ENCODE results near the gene KRTAP25-1.

KRTAP25-1 gene

GRCh38 chr21:30337276-30337744 lies 48.0 kb upstream of the KRTAP25-1 start, which contains the start of gene KRTAP27-1:
KRTAP27-1 (minus strand) TSS chr21:30337694; CDS start chr21:30337668, 26 bp downstream.
- no peak for TF ChIP-seq RARB (CRISPR knock-in tag; IDR thresholded peaks at IDR 0.05)
- no peak for TF ChIP-seq ISL1 (CRISPR knock-in tag; IDR thresholded peaks at IDR 0.05)
- TF ChIP-seq, protein P1, sequence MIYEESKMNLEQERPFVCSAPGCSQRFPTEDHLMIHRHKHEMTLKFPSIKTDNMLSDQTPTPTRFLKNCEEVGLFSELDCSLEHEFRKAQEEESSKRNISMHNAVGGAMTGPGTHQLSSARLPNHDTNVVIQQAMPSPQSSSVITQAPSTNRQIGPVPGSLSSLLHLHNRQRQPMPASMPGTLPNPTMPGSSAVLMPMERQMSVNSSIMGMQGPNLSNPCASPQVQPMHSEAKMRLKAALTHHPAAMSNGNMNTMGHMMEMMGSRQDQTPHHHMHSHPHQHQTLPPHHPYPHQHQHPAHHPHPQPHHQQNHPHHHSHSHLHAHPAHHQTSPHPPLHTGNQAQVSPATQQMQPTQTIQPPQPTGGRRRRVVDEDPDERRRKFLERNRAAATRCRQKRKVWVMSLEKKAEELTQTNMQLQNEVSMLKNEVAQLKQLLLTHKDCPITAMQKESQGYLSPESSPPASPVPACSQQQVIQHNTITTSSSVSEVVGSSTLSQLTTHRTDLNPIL (CRISPR knock-in tag; IDR thresholded peaks at IDR 0.05; ENCODE audit: low read depth): no peak
- no peak for TF ChIP-seq ZNF565 (CRISPR knock-in tag; conservative IDR thresholded peaks at IDR 0.05; ENCODE audit: low read depth)
- no peak for TF ChIP-seq TSHZ2 (CRISPR knock-in tag; IDR thresholded peaks at IDR 0.05)

GRCh38 chr21:30336596-30336995 lies 47.3 kb upstream of the KRTAP25-1 start:
- no peak for ATAC-seq

More at GRCh38 chr21:30337276-30337744, 48.0 kb upstream of the KRTAP25-1 start, which contains the start of gene KRTAP27-1:
- no peak for ATAC-seq

DNA sequence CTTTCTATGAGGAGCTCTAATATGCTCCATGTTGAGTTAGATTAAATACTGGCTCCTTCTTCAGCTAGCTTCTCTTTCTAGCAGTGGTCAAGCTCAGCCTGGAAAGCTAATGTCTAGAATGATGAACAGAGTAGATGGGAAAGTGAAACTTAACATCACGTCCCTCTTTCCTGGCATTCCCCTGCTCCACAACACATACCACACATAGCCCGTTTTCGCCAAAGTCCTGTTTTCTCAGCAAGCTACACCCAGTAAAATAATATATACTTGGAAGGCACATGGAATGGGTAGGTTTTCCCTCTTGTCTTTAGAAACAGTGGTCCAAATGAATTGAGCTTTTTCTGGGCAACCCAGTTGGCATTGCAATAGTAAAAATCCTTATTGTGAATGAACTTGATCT lies 44.4 kb upstream of the KRTAP25-1 start:
- TF ChIP-seq ESRRG (CRISPR knock-in tag; IDR thresholded peaks at IDR 0.05) (no peak), OSR1 (CRISPR knock-in tag; IDR thresholded peaks at IDR 0.05) (no peak), ARNTL (CRISPR knock-in tag; IDR thresholded peaks at IDR 0.05; ENCODE audit: borderline replicate concordance, low read depth) (no peak), TOX (CRISPR knock-in tag; IDR thresholded peaks at IDR 0.05; ENCODE audit: borderline replicate concordance) (no peak), ZC3H10 (CRISPR knock-in tag; IDR thresholded peaks at IDR 0.05) (no peak), SNAI2 (CRISPR knock-in tag; IDR thresholded peaks at IDR 0.05) (no peak)
- ATAC-seq: no peak

More at GRCh38 chr21:30336596-30336995, 47.3 kb upstream of the KRTAP25-1 start:
- no peak for TF ChIP-seq ZFP30 (CRISPR knock-in tag; IDR thresholded peaks at IDR 0.05)
- no peak for TF ChIP-seq GLIS3 (CRISPR knock-in tag; IDR thresholded peaks at IDR 0.05)
- TF ChIP-seq, protein P1 (CRISPR knock-in tag; IDR thresholded peaks at IDR 0.05; ENCODE audit: low read depth): no peak
- no peak for TF ChIP-seq TOX (CRISPR knock-in tag; IDR thresholded peaks at IDR 0.05; ENCODE audit: borderline replicate concordance)
- no peak for TF ChIP-seq ZNF8 (CRISPR knock-in tag; IDR thresholded peaks at IDR 0.05)
- no peak for TF ChIP-seq ZC3H10 (CRISPR knock-in tag; IDR thresholded peaks at IDR 0.05)
- TF ChIP-seq PATZ1 (CRISPR knock-in tag; IDR thresholded peaks at IDR 0.05; ENCODE audit: borderline replicate concordance): no peak

- no peak for ATAC-seq
- no peak for TF ChIP-seq TOX (CRISPR knock-in tag; IDR thresholded peaks at IDR 0.05; ENCODE audit: borderline replicate concordance)
- no peak for TF ChIP-seq ZC3H10 (CRISPR knock-in tag; IDR thresholded peaks at IDR 0.05)
- no peak for TF ChIP-seq ZNF565 (CRISPR knock-in tag; conservative IDR thresholded peaks at IDR 0.05; ENCODE audit: low read depth)
- no peak for TF ChIP-seq CSRNP3 (CRISPR knock-in tag; IDR thresholded peaks at IDR 0.05)
- TF ChIP-seq PATZ1 (CRISPR knock-in tag; IDR thresholded peaks at IDR 0.05; ENCODE audit: borderline replicate concordance): no peak
- TF ChIP-seq ZFP3 (CRISPR knock-in tag; IDR thresholded peaks at IDR 0.05): no peak
- TF ChIP-seq ZNF8 (CRISPR knock-in tag; IDR thresholded peaks at IDR 0.05): no peak
- TF ChIP-seq CSDC2 (CRISPR knock-in tag; IDR thresholded peaks at IDR 0.05): no peak
- TF ChIP-seq, protein P1 (CRISPR knock-in tag; IDR thresholded peaks at IDR 0.05; ENCODE audit: low read depth): no peak
- no peak for TF ChIP-seq ESRRG (CRISPR knock-in tag; IDR thresholded peaks at IDR 0.05)
- TF ChIP-seq TCF4 (CRISPR knock-in tag; IDR thresholded peaks at IDR 0.05; ENCODE audit: borderline replicate concordance): no peak
- TF ChIP-seq ZFP30 (CRISPR knock-in tag; IDR thresholded peaks at IDR 0.05): no peak
- TF ChIP-seq ARNTL (CRISPR knock-in tag; IDR thresholded peaks at IDR 0.05; ENCODE audit: borderline replicate concordance, low read depth): no peak
- TF ChIP-seq PPARA (CRISPR knock-in tag; IDR thresholded peaks at IDR 0.05; ENCODE audit: borderline replicate concordance): no peak
- no peak for TF ChIP-seq BACH2 (CRISPR knock-in tag; IDR thresholded peaks at IDR 0.05; ENCODE audit: borderline replicate concordance)
- no peak for TF ChIP-seq OSR1 (CRISPR knock-in tag; IDR thresholded peaks at IDR 0.05)
- no peak for TF ChIP-seq GLIS3 (CRISPR knock-in tag; IDR thresholded peaks at IDR 0.05)
- no peak for TF ChIP-seq ISL1 (CRISPR knock-in tag; IDR thresholded peaks at IDR 0.05)
These were observed 43.4 kb upstream of the KRTAP25-1 start for GRCh38 chr21:30332681-30333080.
